GM12864 (cell line): ENCODE results near the gene RAB9A.

Experiments used
- DNase-seq: peaks from one replicate; pipeline ENCODE4 v3.0.0-alpha.2; 2011; ENCODE audit warnings: low read depth
- H3K4me3 ChIP-seq: 2 replicates; pipeline ENCODE4 v1.5.1; 2011; ENCODE audit warnings: mild to moderate bottlenecking, low read depth, low read length, control low read depth
- TF ChIP-seq, protein P1 (sequence below): IDR thresholded peaks from 2 replicates; pipeline ENCODE4 v1.5.1; 2011; ENCODE audit warnings: low read depth, mild to moderate bottlenecking, moderate library complexity, low read length, control low read depth, inconsistent platforms; ENCODE audit errors: missing control alignments

RAB9A gene

DNA sequence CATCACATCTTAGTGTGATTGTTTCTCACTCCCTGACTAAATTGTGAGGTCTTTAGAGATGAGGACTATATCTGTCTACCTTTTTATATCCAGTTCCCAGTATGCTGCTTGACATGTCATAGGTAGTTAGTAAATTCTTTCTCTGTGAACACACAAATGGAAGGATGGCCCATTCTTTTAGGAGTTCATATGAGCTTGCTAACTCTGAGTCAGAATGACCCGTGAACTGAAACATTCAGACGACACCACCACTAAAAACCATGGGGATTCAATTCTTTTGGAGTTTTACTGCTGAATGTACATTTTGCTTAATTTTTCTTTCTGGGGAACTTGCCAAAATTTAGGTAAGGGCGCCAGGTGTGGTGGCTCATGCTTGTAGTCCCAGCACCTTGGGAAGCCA is 59.6 kb downstream of the RAB9A start:
- no peak for DNase-seq
- TF ChIP-seq, protein P1, sequence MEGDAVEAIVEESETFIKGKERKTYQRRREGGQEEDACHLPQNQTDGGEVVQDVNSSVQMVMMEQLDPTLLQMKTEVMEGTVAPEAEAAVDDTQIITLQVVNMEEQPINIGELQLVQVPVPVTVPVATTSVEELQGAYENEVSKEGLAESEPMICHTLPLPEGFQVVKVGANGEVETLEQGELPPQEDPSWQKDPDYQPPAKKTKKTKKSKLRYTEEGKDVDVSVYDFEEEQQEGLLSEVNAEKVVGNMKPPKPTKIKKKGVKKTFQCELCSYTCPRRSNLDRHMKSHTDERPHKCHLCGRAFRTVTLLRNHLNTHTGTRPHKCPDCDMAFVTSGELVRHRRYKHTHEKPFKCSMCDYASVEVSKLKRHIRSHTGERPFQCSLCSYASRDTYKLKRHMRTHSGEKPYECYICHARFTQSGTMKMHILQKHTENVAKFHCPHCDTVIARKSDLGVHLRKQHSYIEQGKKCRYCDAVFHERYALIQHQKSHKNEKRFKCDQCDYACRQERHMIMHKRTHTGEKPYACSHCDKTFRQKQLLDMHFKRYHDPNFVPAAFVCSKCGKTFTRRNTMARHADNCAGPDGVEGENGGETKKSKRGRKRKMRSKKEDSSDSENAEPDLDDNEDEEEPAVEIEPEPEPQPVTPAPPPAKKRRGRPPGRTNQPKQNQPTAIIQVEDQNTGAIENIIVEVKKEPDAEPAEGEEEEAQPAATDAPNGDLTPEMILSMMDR = no peak
- no peak overlapping the region for H3K4me3 ChIP-seq

DNA sequence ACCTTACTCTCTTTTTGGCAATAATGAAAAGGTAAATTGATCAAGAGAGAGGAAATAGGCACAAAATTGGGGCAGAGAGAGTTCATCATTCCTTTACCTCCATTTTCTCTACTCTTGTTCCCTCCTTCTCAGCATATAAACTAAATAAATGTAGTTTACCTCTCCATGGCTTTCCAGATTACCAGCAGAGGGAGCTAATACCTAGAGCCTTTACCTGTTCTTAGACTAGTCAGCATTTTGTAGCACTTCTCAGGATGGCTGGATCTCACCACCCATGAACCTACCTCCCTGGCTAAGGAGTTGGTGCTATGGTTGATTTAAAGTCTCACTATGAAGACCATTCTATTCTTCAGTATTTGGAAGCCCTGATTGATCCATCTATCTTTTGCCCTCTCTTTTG is 61.3 kb downstream of the RAB9A start:
- TF ChIP-seq, protein P1 = peak; percentile 44
- no peak for DNase-seq
- H3K4me3 ChIP-seq = no peak overlapping the region

GRCh38 chrX:13750812-13751211 is 61.9 kb downstream of the RAB9A start:
- no peak overlapping the region for H3K4me3 ChIP-seq
- TF ChIP-seq, protein P1 = no peak
- no peak for DNase-seq

DNA sequence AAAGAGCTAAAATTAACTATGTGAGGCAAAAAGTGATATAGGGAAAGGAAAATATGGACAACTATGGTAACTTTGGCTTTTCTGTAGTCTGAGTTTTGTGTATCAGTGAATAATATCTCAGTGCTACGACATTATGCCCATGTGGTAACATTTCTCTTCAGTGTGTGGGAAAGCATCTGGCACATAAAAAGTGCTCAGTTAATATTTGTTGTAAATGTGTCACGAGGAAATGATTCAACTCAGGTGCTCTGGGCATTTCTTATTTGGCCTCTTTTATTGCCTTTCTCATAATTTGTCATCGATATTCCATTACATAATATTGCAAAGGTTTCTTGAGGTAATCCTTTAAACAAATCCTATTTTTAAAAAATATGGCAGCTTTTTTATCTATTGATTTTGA is 63.2 kb downstream of the RAB9A start:
- no peak overlapping the region for H3K4me3 ChIP-seq
- TF ChIP-seq, protein P1 = no peak
- no peak for DNase-seq

- DNase-seq = no peak
- TF ChIP-seq, protein P1 = no peak
- H3K4me3 ChIP-seq = no peak overlapping the region
Measured at GRCh38 chrX:13752646-13753045, 63.7 kb downstream of the RAB9A start.

DNA sequence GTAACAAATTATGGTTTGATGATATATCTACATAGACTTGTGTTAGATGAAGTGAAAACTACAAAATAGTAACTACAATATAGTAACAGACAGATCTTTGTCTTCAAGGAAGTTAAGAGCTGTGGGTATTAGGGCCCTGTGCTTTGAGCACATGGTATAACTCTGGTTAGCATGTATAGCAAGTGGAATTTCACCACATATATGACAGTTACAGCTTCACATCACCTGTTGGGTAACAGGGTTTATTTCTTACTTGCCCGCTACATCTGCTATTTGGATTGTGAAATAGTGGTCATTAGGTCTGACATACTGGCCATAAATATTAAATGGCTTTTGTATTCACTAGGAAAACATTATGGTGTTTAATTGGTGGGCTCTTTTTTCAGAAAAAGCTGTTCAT is 65.8 kb downstream of the RAB9A start:
- DNase-seq = no peak

DNA sequence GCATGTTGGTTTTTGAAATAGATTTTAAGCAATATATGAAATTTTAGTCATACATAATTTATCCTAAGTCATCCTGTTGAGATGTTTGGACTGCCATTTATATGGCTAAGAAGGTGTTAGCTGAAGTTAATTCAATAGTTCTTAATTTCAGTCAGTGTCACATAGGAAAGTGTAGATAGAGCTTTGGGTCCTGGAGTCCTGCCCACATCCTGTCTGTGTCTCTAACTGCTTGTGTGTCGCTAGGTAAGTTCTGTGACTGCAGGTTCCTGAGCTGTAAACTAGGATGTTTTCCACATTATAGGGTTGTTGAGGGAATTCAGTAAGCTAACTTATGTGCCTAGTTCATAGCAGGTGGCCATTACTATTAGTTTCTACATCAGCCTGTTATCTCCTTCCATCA is 66.3 kb downstream of the RAB9A start:
- TF ChIP-seq, protein P1 = no peak
- no peak for DNase-seq

More for the DNA sequence above, 65.8 kb downstream of the RAB9A start:
- TF ChIP-seq, protein P1 = no peak
- no peak overlapping the region for H3K4me3 ChIP-seq

More for the DNA sequence above, 66.3 kb downstream of the RAB9A start:
- H3K4me3 ChIP-seq = no peak overlapping the region
